IgD-negative memory B cell (primary cell): Measurements from ENCODE around the gene CDSN. TPM values are rescaled to one million over a fixed set of nuclear protein-coding genes. Genes with fewer than 3 reads are reported as not detected.
"Not testable (repeated sequence)": the region's sequence is repeated elsewhere in the genome, so short reads cannot be mapped to it uniquely, and the experiment has no call there.

ENCODE experiments used
- H3K27ac Mint-ChIP-seq, 3 donors: one replicate each; pipeline ENCODE4 v1.8.0; 2020 to 2022; ENCODE audit warnings: mild to moderate bottlenecking in 3 of 3, mixed read lengths in 3 of 3, moderate library complexity in 1 of 3
- H3K27me3 Mint-ChIP-seq: one replicate; pipeline ENCODE4 v1.8.0; 2021; ENCODE audit warnings: mixed read lengths
- H3K36me3 Mint-ChIP-seq: one replicate; pipeline ENCODE4 v1.8.0; 2020; ENCODE audit warnings: mild to moderate bottlenecking, mixed read lengths
- H3K4me1 Mint-ChIP-seq, 3 donors: one replicate each; pipeline ENCODE4 v1.8.0; 2020 to 2022; ENCODE audit warnings: mixed read lengths in 3 of 3, mild to moderate bottlenecking in 1 of 3
- H3K4me3 Mint-ChIP-seq, 4 donors: one replicate each; pipeline ENCODE4 v1.8.0; 2020 to 2022; ENCODE audit warnings: mild to moderate bottlenecking in 4 of 4, mixed read lengths in 4 of 4, moderate library complexity in 3 of 4
- H3K9me3 Mint-ChIP-seq, 3 donors: one replicate each; pipeline ENCODE4 v1.8.0; 2020 to 2021; ENCODE audit warnings: mixed read lengths in 3 of 3, mild to moderate bottlenecking in 1 of 3
- polyA plus RNA-seq: library from polyadenylated mRNA; unstranded; fragments of 300-500 nt; fragmentation: Illumina TruSeq; gene quantifications from one replicate; pipeline ENCODE4 v1.2.3, GENCODE V29; 2021

The CDSN gene
- polyA plus RNA-seq, 1 donor from 2014 or later: not detected

- H3K9me3 Mint-ChIP-seq, H3K36me3 Mint-ChIP-seq, H3K4me1 Mint-ChIP-seq, H3K4me3 Mint-ChIP-seq, H3K27me3 Mint-ChIP-seq, H3K27ac Mint-ChIP-seq: not testable (repeated sequence)
These were observed 53.2 kb downstream of the CDSN start for GRCh38 chr6:31067028-31067427.

DNA sequence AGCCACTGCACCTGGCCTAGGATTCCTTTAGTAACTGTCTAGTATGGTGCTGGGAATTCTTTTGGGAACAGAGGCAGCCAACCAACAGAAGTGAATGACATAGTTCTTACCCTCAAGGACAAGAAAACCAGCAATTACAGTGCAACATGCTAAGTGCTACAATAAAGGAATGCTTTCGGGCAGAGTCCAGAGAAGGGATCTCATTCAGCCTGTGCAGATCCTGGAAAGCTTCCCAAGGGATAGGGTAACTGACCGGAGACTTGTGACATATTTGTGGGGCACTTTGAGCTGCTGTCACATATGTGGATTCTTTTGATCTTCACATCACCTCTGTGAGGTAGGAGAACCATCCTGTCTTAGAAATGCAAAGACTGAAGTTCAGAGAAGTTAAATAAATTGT is 54.7 kb downstream of the CDSN start:
- Mint-ChIP-seq H3K4me1 (peaks cover 0 to 4% (median 2%) of the 10 kb centered on the region in 3 donors), H3K36me3 (no peaks in the 10 kb centered on the region), H3K4me3 (no peak overlapping the region), H3K27ac (no peak overlapping the region), H3K9me3 (no peaks in the 10 kb centered on the region), H3K27me3 (peaks cover 7% of the 10 kb centered on the region)

Other genes starting within 250 kb of the CDSN start
- 4.6 TPM for gene DDR1, start 235.9 kb downstream of the CDSN start, polyA plus RNA-seq
- gene GTF2H4, start 212.2 kb downstream of the CDSN start, polyA plus RNA-seq: 8.4 TPM
- gene VARS2, start 206.2 kb downstream of the CDSN start, polyA plus RNA-seq: 26.0 TPM
- 0.60 TPM for gene SFTA2, start 188.3 kb downstream of the CDSN start, polyA plus RNA-seq
- not detected for gene MUCL3, start 179.5 kb downstream of the CDSN start, polyA plus RNA-seq
- not detected for gene MUC21, start 136.7 kb downstream of the CDSN start, polyA plus RNA-seq
- gene MUC22, start 110.0 kb downstream of the CDSN start, polyA plus RNA-seq: not detected
- not detected for gene C6orf15, start 7.9 kb downstream of the CDSN start, polyA plus RNA-seq
- gene PSORS1C1, start 5.6 kb downstream of the CDSN start, polyA plus RNA-seq: 0.94 TPM
- gene PSORS1C2, start 18.6 kb upstream of the CDSN start, polyA plus RNA-seq: not detected
- gene CCHCR1, start 37.4 kb upstream of the CDSN start, polyA plus RNA-seq: 9.4 TPM
- 14.9 TPM for gene TCF19, start 38.1 kb upstream of the CDSN start, polyA plus RNA-seq
- 0.70 TPM for gene POU5F1, start 50.2 kb upstream of the CDSN start, polyA plus RNA-seq
- 3,003 TPM for gene HLA-C, start 151.6 kb upstream of the CDSN start, polyA plus RNA-seq
- gene HLA-B, start 236.7 kb upstream of the CDSN start, polyA plus RNA-seq: 6,901 TPM